GM18520 (cell line): ENCODE results near the gene PTPRM.

ENCODE experiments used
- ATAC-seq: cut with Tn5 transposase; IDR thresholded peaks from one replicate; pipeline ENCODE4 v1.9.1; 2021; ENCODE audit not compliant: unreplicated experiment

PTPRM gene

GRCh38 chr18:8296886-8297616, 729.9 kb downstream of the PTPRM start:
- ATAC-seq, result no peak

- no peak for ATAC-seq
Measured at GRCh38 chr18:8298186-8298585, 731.1 kb downstream of the PTPRM start.

- ATAC-seq, result no peak
Measured at GRCh38 chr18:8299054-8299980, 732.2 kb downstream of the PTPRM start.

- ATAC-seq, result no peak
Measured at GRCh38 chr18:8300751-8301410, 733.8 kb downstream of the PTPRM start.

- no peak for ATAC-seq
Measured at GRCh38 chr18:8301427-8302172, 734.5 kb downstream of the PTPRM start.

- no peak for ATAC-seq
Measured at GRCh38 chr18:8303151-8303755, 736.1 kb downstream of the PTPRM start.

- ATAC-seq, result no peak
Measured at GRCh38 chr18:8307960-8308359, 740.8 kb downstream of the PTPRM start.

- ATAC-seq, result no peak
Measured at GRCh38 chr18:8313043-8313442, 745.9 kb downstream of the PTPRM start.

GRCh38 chr18:8314124-8314523, 747.0 kb downstream of the PTPRM start:
- no peak for ATAC-seq

GRCh38 chr18:8319798-8320489, 752.8 kb downstream of the PTPRM start:
- no peak for ATAC-seq

GRCh38 chr18:8322486-8322885, 755.4 kb downstream of the PTPRM start:
- no peak for ATAC-seq

GRCh38 chr18:8324343-8325065, 757.4 kb downstream of the PTPRM start:
- ATAC-seq, result no peak

GRCh38 chr18:8326763-8327394, 759.8 kb downstream of the PTPRM start:
- ATAC-seq, result no peak

- no peak for ATAC-seq
Measured at GRCh38 chr18:8328126-8328525, 761.0 kb downstream of the PTPRM start.

- ATAC-seq, result no peak
Measured at GRCh38 chr18:8329186-8329771, 762.2 kb downstream of the PTPRM start.

GRCh38 chr18:8330575-8330974, 763.5 kb downstream of the PTPRM start:
- ATAC-seq, result no peak

- no peak for ATAC-seq
Measured at GRCh38 chr18:8332286-8332685, 765.2 kb downstream of the PTPRM start.

- no peak for ATAC-seq
Measured at GRCh38 chr18:8333961-8334360, 766.8 kb downstream of the PTPRM start.
